ENCODE results near the gene SLC8A1. TPM values are rescaled to one million over a fixed set of nuclear protein-coding genes. Genes with fewer than 3 reads are reported as not detected.

SLC8A1 gene
- total RNA-seq, 1 experiment from 2014 or later, result not detected

- ChIA-PET CTCF (no interaction called here), POLR2A (ENCODE audit: low non-redundant PET) (no interaction called here)
- intact Hi-C loops (cut with micrococcal nuclease; ENCODE audit: unreplicated experiment), result no loop called here
- Histone ChIP-seq H3K36me3 (ENCODE audit: insufficient read depth, low read length, poor library complexity, severe bottlenecking) (no peaks in the 10 kb centered on the region), H3K27me3 (replicated peaks; ENCODE audit: insufficient read depth, low read depth, low read length, poor library complexity) (peaks cover 3% of the 10 kb centered on the region), H3K27ac (ENCODE audit: low read depth, low read length, poor library complexity, severe bottlenecking) (no peak overlapping the region), H3K4me3 (ENCODE audit: low read depth, low read length, poor library complexity, severe bottlenecking) (no peak overlapping the region), H3K4me1 (ENCODE audit: insufficient read depth, low read length, poor library complexity, severe bottlenecking) (no peaks in the 10 kb centered on the region), H3K9me3 (ENCODE audit: low read depth, low read length, poor library complexity, severe bottlenecking) (no peaks in the 10 kb centered on the region)
- BruUV-seq (replicated peaks), result no TSS peak
- DNase-seq (ENCODE audit: low spot score), result no peak
- TF ChIP-seq EZH2 (IDR thresholded peaks at IDR 0.05; ENCODE audit: borderline replicate concordance, low read depth, low read length, poor library complexity, severe bottlenecking), result no peak
- no peak for TF ChIP-seq CTCF (conservative IDR thresholded peaks at IDR 0.05; ENCODE audit: low read depth, low read length)
Observed at GRCh38 chr2:40225670-40226210, 226.2 kb downstream of the SLC8A1 start.

GRCh38 chr2:40224318-40224717 lies 227.6 kb downstream of the SLC8A1 start:
- Histone ChIP-seq H3K4me1 (ENCODE audit: insufficient read depth, low read length, poor library complexity, severe bottlenecking) (no peaks in the 10 kb centered on the region), H3K27ac (ENCODE audit: low read depth, low read length, poor library complexity, severe bottlenecking) (no peak overlapping the region), H3K4me3 (ENCODE audit: low read depth, low read length, poor library complexity, severe bottlenecking) (no peak overlapping the region), H3K9me3 (ENCODE audit: low read depth, low read length, poor library complexity, severe bottlenecking) (no peaks in the 10 kb centered on the region), H3K36me3 (ENCODE audit: insufficient read depth, low read length, poor library complexity, severe bottlenecking) (no peaks in the 10 kb centered on the region), H3K27me3 (replicated peaks; ENCODE audit: insufficient read depth, low read depth, low read length, poor library complexity) (peaks cover 1% of the 10 kb centered on the region)
- ChIA-PET CTCF (no interaction called here), POLR2A (ENCODE audit: low non-redundant PET) (no interaction called here)
- intact Hi-C loops (cut with micrococcal nuclease; ENCODE audit: unreplicated experiment), result no loop called here
- TF ChIP-seq CTCF (conservative IDR thresholded peaks at IDR 0.05; ENCODE audit: low read depth, low read length), result no peak
- no peak for TF ChIP-seq EZH2 (IDR thresholded peaks at IDR 0.05; ENCODE audit: borderline replicate concordance, low read depth, low read length, poor library complexity, severe bottlenecking)
- DNase-seq (ENCODE audit: low spot score), result no peak
- BruUV-seq (replicated peaks), result no TSS peak

- CTCF ChIA-PET, result no interaction called here
Observed at GRCh38 chr2:40220177-40220925, 231.5 kb downstream of the SLC8A1 start.

More at GRCh38 chr2:40220177-40220925, 231.5 kb downstream of the SLC8A1 start:
- intact Hi-C loops (cut with micrococcal nuclease; ENCODE audit: unreplicated experiment), result no loop called here
- no peak overlapping the region for H3K4me3 ChIP-seq (ENCODE audit: low read depth, low read length, poor library complexity, severe bottlenecking)
- POLR2A ChIA-PET (ENCODE audit: low non-redundant PET), result interaction anchor here (0.6 kb wide), 1 partner anchor 970 kb away, joined by 3 read pairs; no protein-coding TSS in a partner anchor
- TF ChIP-seq CTCF (conservative IDR thresholded peaks at IDR 0.05; ENCODE audit: low read depth, low read length), result no peak
- TF ChIP-seq EZH2 (IDR thresholded peaks at IDR 0.05; ENCODE audit: borderline replicate concordance, low read depth, low read length, poor library complexity, severe bottlenecking), result no peak
- no TSS peak for BruUV-seq (replicated peaks)
- H3K27ac ChIP-seq (ENCODE audit: low read depth, low read length, poor library complexity, severe bottlenecking), result no peak overlapping the region
- H3K9me3 ChIP-seq (ENCODE audit: low read depth, low read length, poor library complexity, severe bottlenecking), result no peaks in the 10 kb centered on the region
- no peaks in the 10 kb centered on the region for H3K4me1 ChIP-seq (ENCODE audit: insufficient read depth, low read length, poor library complexity, severe bottlenecking)
- DNase-seq (ENCODE audit: low spot score), result no peak
- no peaks in the 10 kb centered on the region for H3K36me3 ChIP-seq (ENCODE audit: insufficient read depth, low read length, poor library complexity, severe bottlenecking)
- no peaks in the 10 kb centered on the region for H3K27me3 ChIP-seq (replicated peaks; ENCODE audit: insufficient read depth, low read depth, low read length, poor library complexity)
